ENCODE measurements around the gene ZSCAN26. TPM values are rescaled to one million over a fixed set of nuclear protein-coding genes. Genes with fewer than 3 reads are reported as not detected.

ZSCAN26 gene
- total and polyA plus RNA-seq, 7 donors, result 2.8 to 29.4 (median 25.5) TPM

GRCh38 chr6:28269492-28269891, 2.5 kb downstream of the ZSCAN26 start:
- intact Hi-C loops (cut with DNase I), result loop anchor here (5.0 kb wide), 2 partner anchors 68 to 132 kb away; partner anchors contain the start of gene ZSCAN31
- Histone ChIP-seq H3K4me1 (peaks cover 0 to 32% (median 22%) of the 10 kb centered on the region in 4 donors), H3K4me3 (no peak overlapping the region), H3K27me3 (no peaks in the 10 kb centered on the region), H3K9me3 (no peaks in the 10 kb centered on the region), H3K27ac (peak overlapping the region in 1 of 4 donors; percentile 36), H3K36me3 (peaks cover 7 to 29% (median 21%) of the 10 kb centered on the region in 4 donors)
- DNase-seq, result no peak
- TF ChIP-seq CTCF (IDR thresholded peaks at IDR 0.05) (no peak), EP300 (IDR thresholded peaks at IDR 0.05) (no peak), POLR2AphosphoS5 (IDR thresholded peaks at IDR 0.05) (no peak), POLR2A (IDR thresholded peaks at IDR 0.05) (no peak)

GRCh38 chr6:28274888-28275287, 7.9 kb downstream of the ZSCAN26 start:
- no peaks in the 10 kb centered on the region for H3K9me3 ChIP-seq
- H3K27ac ChIP-seq, result no peak overlapping the region
- no peak for TF ChIP-seq EP300 (IDR thresholded peaks at IDR 0.05)
- no peak for TF ChIP-seq POLR2AphosphoS5 (IDR thresholded peaks at IDR 0.05)
- no peak for TF ChIP-seq CTCF (IDR thresholded peaks at IDR 0.05)
- no peak for TF ChIP-seq POLR2A (IDR thresholded peaks at IDR 0.05)
- peaks cover 0 to 6% (median under 1%) of the 10 kb centered on the region in 4 donors for H3K4me1 ChIP-seq
- no peaks in the 10 kb centered on the region for H3K27me3 ChIP-seq
- intact Hi-C loops (cut with DNase I), result no loop called here
- DNase-seq, result no peak
- H3K4me3 ChIP-seq, result no peak overlapping the region
- peaks cover 11 to 60% (median 38%) of the 10 kb centered on the region in 4 donors for H3K36me3 ChIP-seq

GRCh38 chr6:28277746-28278145, 10.8 kb downstream of the ZSCAN26 start:
- no peak for TF ChIP-seq EP300 (IDR thresholded peaks at IDR 0.05)
- no peak for TF ChIP-seq POLR2A (IDR thresholded peaks at IDR 0.05)
- TF ChIP-seq POLR2AphosphoS5 (IDR thresholded peaks at IDR 0.05), result no peak
- TF ChIP-seq CTCF (IDR thresholded peaks at IDR 0.05), result no peak
- DNase-seq, result no peak
- 78 to 85% methylated on average over 3 of the region's 3 CpGs for WGBS, 2 donors
- Histone ChIP-seq H3K9me3 (no peaks in the 10 kb centered on the region), H3K36me3 (peaks cover 11 to 49% (median 27%) of the 10 kb centered on the region in 4 donors), H3K27me3 (no peaks in the 10 kb centered on the region), H3K4me1 (peaks cover 0 to 18% (median 12%) of the 10 kb centered on the region in 4 donors), H3K27ac (no peak overlapping the region), H3K4me3 (no peak overlapping the region)
- intact Hi-C loops (cut with DNase I), result no loop called here

- intact Hi-C loops (cut with DNase I), result loop anchor here (5.0 kb wide), 2 partner anchors 52 to 77 kb away; no protein-coding TSS in a partner anchor
- no peak for TF ChIP-seq POLR2AphosphoS5 (IDR thresholded peaks at IDR 0.05)
- TF ChIP-seq CTCF (IDR thresholded peaks at IDR 0.05), result no peak
- TF ChIP-seq EP300 (IDR thresholded peaks at IDR 0.05), result no peak
- Histone ChIP-seq H3K4me1 (peaks cover 0 to 18% (median 12%) of the 10 kb centered on the region in 4 donors), H3K4me3 (peak overlapping the region; percentile 65 to 68 (median 66)), H3K27ac (peak overlapping the region; percentile 77 to 79 (median 78)), H3K9me3 (no peaks in the 10 kb centered on the region), H3K27me3 (no peaks in the 10 kb centered on the region), H3K36me3 (peaks cover 9 to 41% (median 17%) of the 10 kb centered on the region in 4 donors)
- WGBS, 2 donors, result 34 to 47% methylated on average over 3 of the region's 3 CpGs
- DNase-seq, result no peak
Observed at GRCh38 chr6:28280595-28281287, 13.8 kb downstream of the ZSCAN26 start.
